Mucosa of descending colon (tissue), 3 donors: ENCODE data around the gene MICB. TPM values are rescaled to one million over a fixed set of nuclear protein-coding genes. Genes with fewer than 3 reads are reported as not detected.

Experiments used
- ATAC-seq: fragments of 200-7000 bp; cut with Tn5 transposase; one replicate; pipeline ENCODE4 v1.9.1; 2020; ENCODE audit warnings: mild to moderate bottlenecking, moderate library complexity
- DNase-seq, 3 donors: peaks; one replicate each; pipeline ENCODE4 v3.0.0-alpha.2; 2020
- H3K36me3 ChIP-seq: fragments of 200-600 bp; one replicate; pipeline ENCODE4 v1.8.0; 2021; ENCODE audit warnings: low read depth, mild to moderate bottlenecking
- H3K4me1 ChIP-seq: fragments of 200-600 bp; one replicate; pipeline ENCODE4 v1.8.0; 2021; ENCODE audit warnings: low read depth, mild to moderate bottlenecking
- H3K4me3 ChIP-seq: fragments of 200-600 bp; one replicate; pipeline ENCODE4 v1.8.0; 2021; ENCODE audit warnings: mild to moderate bottlenecking
- H3K9me3 ChIP-seq: fragments of 200-600 bp; one replicate; pipeline ENCODE4 v1.8.0; 2021; ENCODE audit warnings: mild to moderate bottlenecking
- intact Hi-C, 2 donors: fragments of 100-400 bp; cut with DNase I in 1 of 2; cut with micrococcal nuclease in 1 of 2; formaldehyde crosslinking; loops; one replicate each; pipeline versions ENCODE4 v1.11.0 to v1.11.1; 2022; cut with DNase I, micrococcal nuclease
- total RNA-seq, 3 donors: library from RNA; stranded (reverse); fragmentation: NEBNext Ultra II Directional in 2 of 3; extraction: Animal tissue kit (Norgen Biotek cat#: 25700) in 2 of 3; gene quantifications; one replicate each; pipeline versions ENCODE4 v1.2.1 to v1.2.4, GENCODE V29; 2021 to 2023
- TF ChIP-seq, protein P1 (sequence below): fragments of 200-600 bp; IDR thresholded peaks from one replicate; pipeline ENCODE4 v1.8.0; 2022; ENCODE audit warnings: antibody characterized with exemption, mild to moderate bottlenecking
- donor health status: DM: no; HTN: no; CAD: no; lungs with moderate emphysema.
- donor health status: DM: no; HTN: no; CAD: no.
- donor health status: DM: no; HTN: yes; CAD: no.

The MICB gene
- total RNA-seq, 3 donors from 2014 or later = 1.3 to 4.1 (median 2.9) TPM

GRCh38 chr6:31477521-31477920 is 20.4 kb upstream of the MICB start:
- no peaks in the 10 kb centered on the region for H3K9me3 ChIP-seq
- TF ChIP-seq, protein P1, sequence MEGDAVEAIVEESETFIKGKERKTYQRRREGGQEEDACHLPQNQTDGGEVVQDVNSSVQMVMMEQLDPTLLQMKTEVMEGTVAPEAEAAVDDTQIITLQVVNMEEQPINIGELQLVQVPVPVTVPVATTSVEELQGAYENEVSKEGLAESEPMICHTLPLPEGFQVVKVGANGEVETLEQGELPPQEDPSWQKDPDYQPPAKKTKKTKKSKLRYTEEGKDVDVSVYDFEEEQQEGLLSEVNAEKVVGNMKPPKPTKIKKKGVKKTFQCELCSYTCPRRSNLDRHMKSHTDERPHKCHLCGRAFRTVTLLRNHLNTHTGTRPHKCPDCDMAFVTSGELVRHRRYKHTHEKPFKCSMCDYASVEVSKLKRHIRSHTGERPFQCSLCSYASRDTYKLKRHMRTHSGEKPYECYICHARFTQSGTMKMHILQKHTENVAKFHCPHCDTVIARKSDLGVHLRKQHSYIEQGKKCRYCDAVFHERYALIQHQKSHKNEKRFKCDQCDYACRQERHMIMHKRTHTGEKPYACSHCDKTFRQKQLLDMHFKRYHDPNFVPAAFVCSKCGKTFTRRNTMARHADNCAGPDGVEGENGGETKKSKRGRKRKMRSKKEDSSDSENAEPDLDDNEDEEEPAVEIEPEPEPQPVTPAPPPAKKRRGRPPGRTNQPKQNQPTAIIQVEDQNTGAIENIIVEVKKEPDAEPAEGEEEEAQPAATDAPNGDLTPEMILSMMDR = no peak
- DNase-seq = no peak
- ATAC-seq = no peak
- H3K4me1 ChIP-seq = no peaks in the 10 kb centered on the region
- intact Hi-C loops = no loop called here
- H3K4me3 ChIP-seq = no peak overlapping the region
- no peaks in the 10 kb centered on the region for H3K36me3 ChIP-seq

GRCh38 chr6:31478186-31478950 is 19.6 kb upstream of the MICB start:
- intact Hi-C loops = no loop called here
- DNase-seq = no peak
- no peaks in the 10 kb centered on the region for H3K4me1 ChIP-seq
- H3K9me3 ChIP-seq = no peaks in the 10 kb centered on the region
- ATAC-seq = no peak
- no peak overlapping the region for H3K4me3 ChIP-seq
- no peaks in the 10 kb centered on the region for H3K36me3 ChIP-seq
- TF ChIP-seq, protein P1 = no peak

DNA sequence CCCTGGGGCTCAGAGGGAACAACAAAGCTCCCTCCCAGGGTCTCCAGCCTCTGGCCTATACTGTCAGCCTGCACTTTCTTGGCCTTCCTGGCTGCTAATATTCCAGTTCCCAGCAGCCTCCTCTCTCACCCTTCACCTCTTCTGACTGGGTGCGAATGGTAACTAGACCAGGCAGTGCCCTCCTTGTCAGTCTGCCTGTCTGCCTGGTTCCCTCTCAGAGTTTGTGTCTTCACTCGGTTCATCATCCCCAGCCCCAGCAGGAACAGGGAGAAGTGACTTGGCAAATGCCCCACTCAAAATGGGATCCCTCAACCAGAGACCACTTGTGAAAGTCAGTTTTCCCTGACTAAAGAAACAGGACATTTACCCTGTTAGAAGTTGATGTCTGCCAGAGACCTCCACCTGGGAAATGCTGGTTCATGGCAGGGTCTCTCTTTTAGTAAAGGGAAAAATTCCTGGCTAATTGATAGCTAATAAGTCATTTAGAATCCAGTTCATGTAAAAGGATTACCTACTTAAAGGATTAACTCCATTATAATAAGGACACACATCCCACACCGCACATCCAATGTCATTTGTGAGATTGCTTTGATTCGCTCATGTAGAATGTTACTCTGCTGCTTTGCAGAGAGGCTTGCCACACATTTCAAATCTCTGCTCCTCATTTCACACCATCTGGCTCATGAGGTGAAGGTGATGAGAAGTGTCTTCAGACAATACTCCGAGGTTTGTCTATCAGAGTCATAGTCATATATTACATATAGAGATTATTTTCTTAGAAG is 18.6 kb upstream of the MICB start:
- no peak for DNase-seq
- Histone ChIP-seq H3K36me3 (no peaks in the 10 kb centered on the region), H3K4me1 (no peaks in the 10 kb centered on the region), H3K9me3 (no peaks in the 10 kb centered on the region), H3K4me3 (no peak overlapping the region)
- ATAC-seq = no peak
- TF ChIP-seq, protein P1 = no peak
- intact Hi-C loops = no loop called here

- TF ChIP-seq, protein P1 = no peak
- DNase-seq (peak in 1 of 3 donors; percentile 31), ATAC-seq (no peak)
- no peaks in the 10 kb centered on the region for H3K4me1 ChIP-seq
- H3K4me3 ChIP-seq = no peak overlapping the region
- no peaks in the 10 kb centered on the region for H3K9me3 ChIP-seq
- H3K36me3 ChIP-seq = no peaks in the 10 kb centered on the region
- intact Hi-C loops = no loop called here
Observed at GRCh38 chr6:31479933-31480535, 17.9 kb upstream of the MICB start.

DNA sequence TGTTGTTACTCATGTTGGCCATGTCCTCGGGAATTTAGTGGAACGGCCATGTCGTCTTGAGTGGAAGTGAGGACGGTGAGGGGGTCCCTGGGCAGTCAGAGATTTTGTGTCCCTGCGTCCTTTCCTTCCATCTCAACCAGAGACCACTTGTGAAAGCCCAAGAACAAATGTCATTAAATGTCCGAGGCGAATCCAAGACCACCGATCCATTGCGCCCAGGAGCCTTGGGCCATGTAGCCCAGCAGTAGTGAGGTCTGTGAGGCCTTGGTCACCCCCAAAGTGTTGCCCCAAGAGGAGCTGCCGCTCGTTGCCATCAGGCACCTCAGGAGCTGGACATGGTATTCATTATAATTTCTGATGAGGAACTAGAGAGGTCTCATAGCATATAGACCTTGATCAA is 17.4 kb upstream of the MICB start:
- Histone ChIP-seq H3K36me3 (no peaks in the 10 kb centered on the region), H3K9me3 (no peaks in the 10 kb centered on the region), H3K4me3 (no peak overlapping the region), H3K4me1 (no peaks in the 10 kb centered on the region)
- intact Hi-C loops = no loop called here
- no peak for DNase-seq
- ATAC-seq = no peak
- TF ChIP-seq, protein P1 = no peak
